Suprapubic skin (tissue), 3 donors: ENCODE data around the gene HRCT1.

ENCODE experiments used
- EP300 ChIP-seq: sonication (generic); formaldehyde crosslinking; IDR thresholded peaks from one replicate; pipeline ENCODE4 v1.6.1; 2017; ENCODE audit warnings: antibody characterized with exemption
- TF ChIP-seq, protein P1 (sequence below), 2 donors: fragments of 200-600 bp in 1 of 2; fragments of 450-650 bp in 1 of 2; sonication (generic) in 1 of 2; IDR thresholded peaks; one replicate each; pipeline ENCODE4 v1.5.1; 2016 to 2019; ENCODE audit warnings: antibody characterized with exemption in 2 of 2, mild to moderate bottlenecking in 1 of 2, moderate library complexity in 1 of 2

DNA sequence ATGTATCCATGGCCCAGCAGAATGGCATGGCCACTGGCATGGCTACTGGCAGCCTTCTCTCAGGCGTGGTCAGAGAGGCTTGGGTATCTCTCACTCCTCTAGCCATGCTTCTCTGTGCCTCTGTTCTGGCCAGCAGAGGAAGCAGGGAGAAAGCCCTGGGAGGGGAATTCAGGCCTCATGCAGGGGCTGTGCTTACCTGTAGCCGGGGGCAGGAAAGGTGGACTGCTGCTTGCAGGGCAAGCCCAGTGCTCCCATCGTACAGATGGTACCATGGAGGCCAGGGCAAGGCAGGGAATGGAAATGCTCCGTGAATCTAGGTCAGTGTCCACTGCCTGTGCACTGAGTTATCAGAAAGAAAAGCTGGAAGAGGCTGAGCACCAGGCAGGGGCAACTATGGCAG lies 38.5 kb upstream of the HRCT1 start:
- TF ChIP-seq, protein P1, sequence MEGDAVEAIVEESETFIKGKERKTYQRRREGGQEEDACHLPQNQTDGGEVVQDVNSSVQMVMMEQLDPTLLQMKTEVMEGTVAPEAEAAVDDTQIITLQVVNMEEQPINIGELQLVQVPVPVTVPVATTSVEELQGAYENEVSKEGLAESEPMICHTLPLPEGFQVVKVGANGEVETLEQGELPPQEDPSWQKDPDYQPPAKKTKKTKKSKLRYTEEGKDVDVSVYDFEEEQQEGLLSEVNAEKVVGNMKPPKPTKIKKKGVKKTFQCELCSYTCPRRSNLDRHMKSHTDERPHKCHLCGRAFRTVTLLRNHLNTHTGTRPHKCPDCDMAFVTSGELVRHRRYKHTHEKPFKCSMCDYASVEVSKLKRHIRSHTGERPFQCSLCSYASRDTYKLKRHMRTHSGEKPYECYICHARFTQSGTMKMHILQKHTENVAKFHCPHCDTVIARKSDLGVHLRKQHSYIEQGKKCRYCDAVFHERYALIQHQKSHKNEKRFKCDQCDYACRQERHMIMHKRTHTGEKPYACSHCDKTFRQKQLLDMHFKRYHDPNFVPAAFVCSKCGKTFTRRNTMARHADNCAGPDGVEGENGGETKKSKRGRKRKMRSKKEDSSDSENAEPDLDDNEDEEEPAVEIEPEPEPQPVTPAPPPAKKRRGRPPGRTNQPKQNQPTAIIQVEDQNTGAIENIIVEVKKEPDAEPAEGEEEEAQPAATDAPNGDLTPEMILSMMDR (IDR thresholded peaks at IDR 0.05) = no peak
- TF ChIP-seq EP300 = no peak
